HEK293 (cell line): ENCODE measurements around the gene BBX.

Experiments used
- CTCF ChIA-PET: fragments of 350-600 bp; formaldehyde crosslinking; extraction: SDS; loops from one replicate; lab custom pipeline; 2021; ENCODE audit warnings: antibody characterized with exemption; lab: Yijun Ruan, JAX
- POLR2A ChIA-PET: fragments of 300-600 bp; formaldehyde crosslinking; extraction: SDS; loops from one replicate; lab custom pipeline; 2020; ENCODE audit warnings: antibody characterized with exemption, inconsistent platforms; lab: Yijun Ruan, JAX
- H3K27ac ChIP-seq: fragments of 200-500 bp; sonication (Bioruptor generic); 2 replicates; pipeline ENCODE4 v1.5.1; 2014; ENCODE audit warnings: low read depth, low read length, control low read depth, inconsistent platforms; ENCODE audit errors: extremely low read depth
- H3K36me3 ChIP-seq, 2 experiments: fragments of 200-500 bp in 1 of 2; sonication (Bioruptor generic) in 1 of 2; 1 replicate in 1 of 2; 2 replicates in 1 of 2; pipeline ENCODE4 v1.5.1; 2014 to 2017; ENCODE audit warnings: inconsistent platforms in 2 of 2, low read length in 2 of 2; ENCODE audit not compliant: control insufficient read depth in 2 of 2, insufficient read depth in 1 of 2
- H3K4me1 ChIP-seq: fragments of 200-500 bp; sonication (Bioruptor generic); 2 replicates; pipeline ENCODE4 v1.5.1; 2014; ENCODE audit warnings: mild to moderate bottlenecking, low read length, inconsistent platforms; ENCODE audit not compliant: control insufficient read depth, insufficient read depth
- H3K4me3 ChIP-seq: 2 replicates; pipeline ENCODE4 v1.5.1; 2011; ENCODE audit warnings: low read depth, mild to moderate bottlenecking, control low read depth, low read length, moderate library complexity
- H3K9me3 ChIP-seq: fragments of 200-500 bp; sonication (Bioruptor generic); 2 replicates; pipeline ENCODE4 v1.5.1; 2014; ENCODE audit warnings: low read depth, low read length, inconsistent platforms; ENCODE audit not compliant: control insufficient read depth, insufficient read depth
- GLI4 ChIP-seq: fragments of 450-650 bp; formaldehyde crosslinking; IDR thresholded peaks from 2 replicates; pipeline ENCODE4 v1.5.1; 2016; ENCODE audit warnings: missing biosample characterization, missing genetic modification characterization
- OVOL3 ChIP-seq: fragments of 450-650 bp; formaldehyde crosslinking; IDR thresholded peaks from 2 replicates; pipeline ENCODE4 v1.5.1; 2016; ENCODE audit warnings: missing biosample characterization, missing genetic modification characterization
- ZFP37 ChIP-seq: fragments of 450-650 bp; formaldehyde crosslinking; IDR thresholded peaks from 2 replicates; pipeline ENCODE4 v1.5.1; 2016; ENCODE audit warnings: missing biosample characterization, missing genetic modification characterization
- ZFP41 ChIP-seq: fragments of 450-650 bp; formaldehyde crosslinking; IDR thresholded peaks from 2 replicates; pipeline ENCODE4 v1.5.1; 2016; ENCODE audit warnings: missing biosample characterization, missing genetic modification characterization, borderline replicate concordance
- ZNF138 ChIP-seq: fragments of 450-650 bp; formaldehyde crosslinking; IDR thresholded peaks from 2 replicates; pipeline ENCODE4 v1.5.1; 2016; ENCODE audit warnings: missing biosample characterization, missing genetic modification characterization, borderline replicate concordance
- ZNF24 ChIP-seq: fragments of 450-650 bp; formaldehyde crosslinking; IDR thresholded peaks from 2 replicates; pipeline ENCODE4 v1.5.1; 2016; ENCODE audit warnings: missing biosample characterization, missing genetic modification characterization
- ZNF274 ChIP-seq, 2 experiments: fragments of 200-500 bp in 1 of 2; fragments of 450-650 bp in 1 of 2; sonication (Bioruptor generic) in 1 of 2; formaldehyde crosslinking in 1 of 2; IDR thresholded peaks; 2 replicates each; pipeline versions ENCODE4 v1.5.1 to v1.6.1; 2014 to 2016; ENCODE audit warnings: borderline replicate concordance in 1 of 2, inconsistent platforms in 1 of 2, low read length in 1 of 2, missing biosample characterization in 1 of 2, missing genetic modification characterization in 1 of 2
- ZNF37A ChIP-seq: fragments of 450-650 bp; IDR thresholded peaks from 2 replicates; pipeline ENCODE4 v1.5.1; 2018; ENCODE audit warnings: missing biosample characterization, missing genetic modification characterization
- ZNF521 ChIP-seq: fragments of 450-650 bp; formaldehyde crosslinking; IDR thresholded peaks from 2 replicates; pipeline ENCODE4 v1.5.1; 2017; ENCODE audit warnings: missing biosample characterization, mild to moderate bottlenecking, missing genetic modification characterization
- ZNF544 ChIP-seq: fragments of 450-650 bp; formaldehyde crosslinking; IDR thresholded peaks from 2 replicates; pipeline ENCODE4 v1.5.0; 2017; ENCODE audit warnings: missing biosample characterization, missing genetic modification characterization
- ZNF626 ChIP-seq: fragments of 450-650 bp; sonication (Bioruptor Pico); formaldehyde crosslinking; IDR thresholded peaks from 2 replicates; pipeline ENCODE4 v1.5.1; 2018; ENCODE audit warnings: missing biosample characterization, missing genetic modification characterization, inconsistent platforms
- ZNF654 ChIP-seq: fragments of 450-650 bp; formaldehyde crosslinking; IDR thresholded peaks from 2 replicates; pipeline ENCODE4 v1.5.1; 2016; ENCODE audit warnings: low read depth, missing biosample characterization, missing genetic modification characterization
- ZNF677 ChIP-seq: fragments of 450-650 bp; IDR thresholded peaks from 2 replicates; pipeline ENCODE4 v1.5.0; 2018; ENCODE audit warnings: missing biosample characterization, mild to moderate bottlenecking, missing genetic modification characterization, moderate library complexity
- ZNF791 ChIP-seq: fragments of 450-650 bp; formaldehyde crosslinking; IDR thresholded peaks from 2 replicates; pipeline ENCODE4 v1.5.1; 2016; ENCODE audit warnings: missing biosample characterization, missing genetic modification characterization
- ZNF792 ChIP-seq: fragments of 450-650 bp; formaldehyde crosslinking; IDR thresholded peaks from 2 replicates; pipeline ENCODE4 v1.5.1; 2016; ENCODE audit warnings: missing biosample characterization, missing genetic modification characterization
- ZNF837 ChIP-seq: fragments of 450-650 bp; formaldehyde crosslinking; IDR thresholded peaks from 2 replicates; pipeline ENCODE4 v1.5.1; 2016; ENCODE audit warnings: missing biosample characterization, missing genetic modification characterization
- ZNF843 ChIP-seq: fragments of 450-650 bp; formaldehyde crosslinking; IDR thresholded peaks from 2 replicates; pipeline ENCODE4 v1.5.1; 2016; ENCODE audit warnings: missing biosample characterization, missing genetic modification characterization
- TF ChIP-seq, protein P1 (sequence below): fragments of 450-650 bp; formaldehyde crosslinking; conservative IDR thresholded peaks from 2 replicates; pipeline ENCODE4 v1.5.1; 2016; ENCODE audit warnings: low read depth, missing biosample characterization, missing genetic modification characterization
- TF ChIP-seq, protein P2 (sequence below): fragments of 450-650 bp; IDR thresholded peaks from 2 replicates; pipeline ENCODE4 v1.5.1; 2018; ENCODE audit warnings: missing biosample characterization, mild to moderate bottlenecking, missing genetic modification characterization
- TF ChIP-seq, protein P3 (sequence below): fragments of 450-650 bp; formaldehyde crosslinking; IDR thresholded peaks from 2 replicates; pipeline ENCODE4 v1.5.1; 2016; ENCODE audit warnings: missing biosample characterization, missing genetic modification characterization
- TF ChIP-seq, protein P4 (sequence below): fragments of 450-650 bp; formaldehyde crosslinking; IDR thresholded peaks from 2 replicates; pipeline ENCODE4 v1.5.1; 2016; ENCODE audit warnings: missing biosample characterization, missing genetic modification characterization

BBX gene

DNA sequence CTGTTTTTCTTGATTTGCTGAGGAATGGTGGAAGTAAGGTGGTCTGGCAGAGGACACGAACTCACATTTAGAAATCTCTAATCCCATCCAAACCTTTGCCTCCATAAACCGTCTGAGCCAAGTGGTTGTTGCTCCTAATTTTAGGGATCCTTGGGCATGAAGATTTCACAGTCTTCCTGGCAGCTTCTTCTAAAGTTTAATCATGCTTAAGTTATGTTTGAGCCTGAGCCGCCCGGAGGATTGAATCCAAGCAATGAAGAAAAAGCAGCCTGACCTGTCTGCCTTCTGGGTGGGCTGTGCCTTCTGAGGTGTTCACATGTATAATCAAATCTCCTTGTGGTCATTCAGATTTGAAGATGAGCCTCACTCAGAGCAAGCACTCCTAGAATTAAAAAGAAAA, 319.1 kb downstream of the BBX start:
- TF ChIP-seq ZFP37 (tag by site-specific recombination), result no peak
- no peak for TF ChIP-seq ZFP41 (tag by site-specific recombination)
- TF ChIP-seq, protein P1, sequence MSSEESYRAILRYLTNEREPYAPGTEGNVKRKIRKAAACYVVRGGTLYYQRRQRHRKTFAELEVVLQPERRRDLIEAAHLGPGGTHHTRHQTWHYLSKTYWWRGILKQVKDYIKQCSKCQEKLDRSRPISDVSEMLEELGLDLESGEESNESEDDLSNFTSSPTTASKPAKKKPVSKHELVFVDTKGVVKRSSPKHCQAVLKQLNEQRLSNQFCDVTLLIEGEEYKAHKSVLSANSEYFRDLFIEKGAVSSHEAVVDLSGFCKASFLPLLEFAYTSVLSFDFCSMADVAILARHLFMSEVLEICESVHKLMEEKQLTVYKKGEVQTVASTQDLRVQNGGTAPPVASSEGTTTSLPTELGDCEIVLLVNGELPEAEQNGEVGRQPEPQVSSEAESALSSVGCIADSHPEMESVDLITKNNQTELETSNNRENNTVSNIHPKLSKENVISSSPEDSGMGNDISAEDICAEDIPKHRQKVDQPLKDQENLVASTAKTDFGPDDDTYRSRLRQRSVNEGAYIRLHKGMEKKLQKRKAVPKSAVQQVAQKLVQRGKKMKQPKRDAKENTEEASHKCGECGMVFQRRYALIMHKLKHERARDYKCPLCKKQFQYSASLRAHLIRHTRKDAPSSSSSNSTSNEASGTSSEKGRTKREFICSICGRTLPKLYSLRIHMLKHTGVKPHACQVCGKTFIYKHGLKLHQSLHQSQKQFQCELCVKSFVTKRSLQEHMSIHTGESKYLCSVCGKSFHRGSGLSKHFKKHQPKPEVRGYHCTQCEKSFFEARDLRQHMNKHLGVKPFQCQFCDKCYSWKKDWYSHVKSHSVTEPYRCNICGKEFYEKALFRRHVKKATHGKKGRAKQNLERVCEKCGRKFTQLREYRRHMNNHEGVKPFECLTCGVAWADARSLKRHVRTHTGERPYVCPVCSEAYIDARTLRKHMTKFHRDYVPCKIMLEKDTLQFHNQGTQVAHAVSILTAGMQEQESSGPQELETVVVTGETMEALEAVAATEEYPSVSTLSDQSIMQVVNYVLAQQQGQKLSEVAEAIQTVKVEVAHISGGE (tag by site-specific recombination), result no peak
- no peak for TF ChIP-seq ZNF37A (tag by site-specific recombination)
- TF ChIP-seq OVOL3, result no peak
- no peak for TF ChIP-seq ZNF791 (tag by site-specific recombination)
- no peak for TF ChIP-seq ZNF792 (tag by site-specific recombination)
- no peak for TF ChIP-seq GLI4
- no peak for TF ChIP-seq ZNF24 (tag by site-specific recombination)
- H3K4me1 ChIP-seq, result no peaks in the 10 kb centered on the region
- ChIA-PET POLR2A (no interaction called here), CTCF (no interaction called here)
- H3K4me3 ChIP-seq, result no peak overlapping the region
- no peaks in the 10 kb centered on the region for H3K36me3 ChIP-seq
- H3K9me3 ChIP-seq, result no peaks in the 10 kb centered on the region
- H3K27ac ChIP-seq, result no peak overlapping the region

DNA sequence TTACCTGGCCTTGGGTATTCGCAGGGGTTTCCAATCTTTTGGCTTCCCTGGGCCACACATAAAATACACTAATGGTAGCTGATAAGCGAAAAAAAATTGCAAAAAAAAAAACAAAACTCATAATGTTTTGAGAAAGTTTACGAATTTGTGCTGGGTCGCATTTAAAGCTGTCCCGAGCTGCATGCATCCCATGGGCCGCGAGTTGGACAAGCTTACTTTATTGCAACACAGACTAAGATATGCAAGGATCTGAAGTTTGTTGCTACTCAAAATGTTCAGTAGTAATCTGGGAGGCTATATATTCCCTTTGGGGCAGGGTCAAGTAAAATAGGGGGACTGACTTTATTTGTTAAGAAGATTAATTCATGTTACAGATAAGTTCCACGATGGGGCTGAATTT, 320.2 kb downstream of the BBX start:
- ChIA-PET POLR2A (no interaction called here), CTCF (interaction anchor here (0.6 kb wide), 1 partner anchor 97 kb away, joined by 3 read pairs; no protein-coding TSS in a partner anchor)
- no peaks in the 10 kb centered on the region for H3K9me3 ChIP-seq
- no peak overlapping the region for H3K4me3 ChIP-seq
- TF ChIP-seq, protein P2, sequence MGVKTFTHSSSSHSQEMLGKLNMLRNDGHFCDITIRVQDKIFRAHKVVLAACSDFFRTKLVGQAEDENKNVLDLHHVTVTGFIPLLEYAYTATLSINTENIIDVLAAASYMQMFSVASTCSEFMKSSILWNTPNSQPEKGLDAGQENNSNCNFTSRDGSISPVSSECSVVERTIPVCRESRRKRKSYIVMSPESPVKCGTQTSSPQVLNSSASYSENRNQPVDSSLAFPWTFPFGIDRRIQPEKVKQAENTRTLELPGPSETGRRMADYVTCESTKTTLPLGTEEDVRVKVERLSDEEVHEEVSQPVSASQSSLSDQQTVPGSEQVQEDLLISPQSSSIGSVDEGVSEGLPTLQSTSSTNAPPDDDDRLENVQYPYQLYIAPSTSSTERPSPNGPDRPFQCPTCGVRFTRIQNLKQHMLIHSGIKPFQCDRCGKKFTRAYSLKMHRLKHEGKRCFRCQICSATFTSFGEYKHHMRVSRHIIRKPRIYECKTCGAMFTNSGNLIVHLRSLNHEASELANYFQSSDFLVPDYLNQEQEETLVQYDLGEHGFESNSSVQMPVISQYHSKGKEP, result no peak
- TF ChIP-seq ZNF837 (tag by site-specific recombination) (no peak), ZNF521 (tag by site-specific recombination) (no peak)
- H3K4me1 ChIP-seq, result no peaks in the 10 kb centered on the region
- no peak overlapping the region for H3K27ac ChIP-seq
- H3K36me3 ChIP-seq, result no peaks in the 10 kb centered on the region

DNA sequence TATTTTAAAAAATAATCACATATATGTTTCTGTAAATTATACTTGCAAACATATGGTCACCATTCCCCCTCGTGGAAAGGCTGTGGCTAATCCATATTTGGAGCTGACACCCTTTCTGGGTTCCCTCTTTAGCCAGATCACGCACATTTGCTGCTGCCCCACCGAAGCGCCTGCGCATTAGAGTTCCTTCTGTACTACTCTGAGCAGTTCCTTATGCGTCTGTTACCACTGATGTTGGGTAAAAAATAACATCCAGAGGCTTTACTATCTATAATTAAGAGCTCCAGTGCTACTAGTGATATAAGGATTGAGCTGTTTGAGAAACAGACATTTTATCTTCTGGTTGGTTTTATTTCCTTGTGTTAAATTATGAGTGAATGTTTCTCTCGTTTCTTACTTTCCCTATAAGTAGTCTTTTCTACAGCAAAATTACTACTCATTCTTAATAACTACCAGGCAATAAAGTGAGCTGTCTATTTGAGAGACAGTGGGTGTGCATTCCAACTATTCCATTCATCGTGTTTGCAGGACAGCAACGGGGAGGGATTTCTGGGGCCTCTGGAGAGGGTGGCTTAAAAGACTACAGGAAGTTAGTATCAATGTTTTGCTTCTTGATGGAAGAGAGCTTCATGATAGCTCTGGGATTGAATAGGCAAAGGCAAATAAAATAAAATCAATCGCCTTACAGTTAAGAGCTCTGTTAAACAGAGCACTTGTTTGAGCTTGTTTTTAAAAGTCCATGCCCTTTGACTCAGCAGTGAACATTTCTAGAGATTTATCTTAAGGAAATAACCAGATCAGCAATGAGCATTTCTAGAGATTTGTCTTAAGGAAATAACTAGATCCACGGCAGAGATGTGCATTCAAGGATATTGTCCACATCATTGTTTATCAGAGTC, 322.9 kb downstream of the BBX start:
- POLR2A ChIA-PET, result no interaction called here
- Histone ChIP-seq H3K36me3 (no peaks in the 10 kb centered on the region), H3K4me3 (no peak overlapping the region), H3K4me1 (no peaks in the 10 kb centered on the region), H3K27ac (no peak overlapping the region), H3K9me3 (no peaks in the 10 kb centered on the region)
- TF ChIP-seq ZNF544 (tag by site-specific recombination) (no peak), ZNF843 (tag by site-specific recombination) (no peak), ZNF274 (IDR thresholded peaks at IDR 0.05; ENCODE audit: low read length) (no peak), ZNF274 (tag by site-specific recombination; IDR thresholded peaks at IDR 0.05; ENCODE audit: borderline replicate concordance) (no peak), ZNF654 (tag by site-specific recombination) (no peak), ZNF626 (tag by site-specific recombination) (no peak), ZNF677 (tag by site-specific recombination) (no peak), ZNF138 (tag by site-specific recombination) (no peak)
- TF ChIP-seq, protein P3, sequence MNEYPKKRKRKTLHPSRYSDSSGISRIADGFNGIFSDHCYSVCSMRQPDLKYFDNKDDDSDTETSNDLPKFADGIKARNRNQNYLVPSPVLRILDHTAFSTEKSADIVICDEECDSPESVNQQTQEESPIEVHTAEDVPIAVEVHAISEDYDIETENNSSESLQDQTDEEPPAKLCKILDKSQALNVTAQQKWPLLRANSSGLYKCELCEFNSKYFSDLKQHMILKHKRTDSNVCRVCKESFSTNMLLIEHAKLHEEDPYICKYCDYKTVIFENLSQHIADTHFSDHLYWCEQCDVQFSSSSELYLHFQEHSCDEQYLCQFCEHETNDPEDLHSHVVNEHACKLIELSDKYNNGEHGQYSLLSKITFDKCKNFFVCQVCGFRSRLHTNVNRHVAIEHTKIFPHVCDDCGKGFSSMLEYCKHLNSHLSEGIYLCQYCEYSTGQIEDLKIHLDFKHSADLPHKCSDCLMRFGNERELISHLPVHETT (tag by site-specific recombination), result no peak
- TF ChIP-seq, protein P4, sequence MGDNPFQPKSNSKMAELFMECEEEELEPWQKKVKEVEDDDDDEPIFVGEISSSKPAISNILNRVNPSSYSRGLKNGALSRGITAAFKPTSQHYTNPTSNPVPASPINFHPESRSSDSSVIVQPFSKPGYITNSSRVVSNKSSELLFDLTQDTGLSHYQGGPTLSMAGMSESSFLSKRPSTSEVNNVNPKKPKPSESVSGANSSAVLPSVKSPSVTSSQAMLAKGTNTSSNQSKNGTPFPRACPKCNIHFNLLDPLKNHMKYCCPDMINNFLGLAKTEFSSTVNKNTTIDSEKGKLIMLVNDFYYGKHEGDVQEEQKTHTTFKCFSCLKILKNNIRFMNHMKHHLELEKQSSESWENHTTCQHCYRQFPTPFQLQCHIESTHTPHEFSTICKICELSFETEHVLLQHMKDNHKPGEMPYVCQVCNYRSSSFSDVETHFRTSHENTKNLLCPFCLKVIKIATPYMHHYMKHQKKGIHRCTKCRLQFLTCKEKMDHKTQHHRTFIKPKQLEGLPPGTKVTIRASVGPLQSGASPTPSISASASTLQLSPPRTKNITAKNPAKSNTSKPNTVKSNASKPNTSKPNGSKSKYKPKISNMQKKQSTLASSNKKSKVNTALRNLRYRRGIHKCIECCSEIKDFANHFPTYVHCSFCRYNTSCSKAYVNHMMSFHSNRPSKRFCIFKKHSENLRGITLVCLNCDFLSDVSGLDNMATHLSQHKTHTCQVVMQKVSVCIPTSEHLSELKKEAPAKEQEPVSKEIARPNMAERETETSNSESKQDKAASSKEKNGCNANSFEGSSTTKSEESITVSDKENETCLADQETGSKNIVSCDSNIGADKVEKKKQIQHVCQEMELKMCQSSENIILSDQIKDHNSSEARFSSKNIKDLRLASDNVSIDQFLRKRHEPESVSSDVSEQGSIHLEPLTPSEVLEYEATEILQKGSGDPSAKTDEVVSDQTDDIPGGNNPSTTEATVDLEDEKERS (tag by site-specific recombination), result no peak
- CTCF ChIA-PET, result interaction anchor here (0.6 to 1.5 kb wide), 4 partner anchors 8 to 1076 kb away, joined by 3 to 6 read pairs (median 4); no protein-coding TSS in a partner anchor
